OCI-LY3 (cell line): ENCODE results near the gene RIMKLA.

Experiments
- H2AFZ ChIP-seq: fragments of 200-600, 300-600 bp; shearing (Covaris generic); 2 replicates; pipeline ENCODE4 v1.6.0; 2014; ENCODE audit warnings: antibody characterized with exemption, low read depth, low read length
- H3K27ac ChIP-seq: fragments of 200-600, 300-600 bp; sonication (generic); 2 replicates; pipeline ENCODE4 v1.5.1; 2014; ENCODE audit warnings: mild to moderate bottlenecking, low read length, moderate library complexity, mixed read lengths
- H3K27me3 ChIP-seq: fragments of 200-600, 300-600 bp; sonication (generic); 2 replicates; pipeline ENCODE4 v1.6.1; 2014; ENCODE audit warnings: low read depth, low read length, mixed read lengths
- H3K36me3 ChIP-seq: fragments of 200-600, 300-600 bp; sonication (generic); replicated peaks from 2 replicates; pipeline ENCODE3; 2014; ENCODE audit warnings: low read depth, low read length, mixed read lengths
- H3K4me1 ChIP-seq: fragments of 300-600, 200-600 bp; sonication (generic); 2 replicates; pipeline ENCODE4 v1.6.1; 2014; ENCODE audit warnings: low read length, mixed read lengths
- H3K4me2 ChIP-seq: fragments of 200-600, 300-600 bp; sonication (generic); 2 replicates; pipeline ENCODE4 v1.6.1; 2014; ENCODE audit warnings: low read length, mixed read lengths
- H3K4me3 ChIP-seq: fragments of 300-600, 200-600 bp; sonication (generic); 2 replicates; pipeline ENCODE4 v1.5.1; 2014; ENCODE audit warnings: antibody characterized with exemption, mild to moderate bottlenecking, low read length, moderate library complexity
- H3K79me2 ChIP-seq: fragments of 300-600, 200-600 bp; shearing (Covaris generic); 2 replicates; pipeline ENCODE4 v1.6.1; 2014; ENCODE audit warnings: mild to moderate bottlenecking, low read length, mixed read lengths
- H3K9ac ChIP-seq: fragments of 300-600, 200-600 bp; shearing (Covaris generic); 2 replicates; pipeline ENCODE4 v1.6.0; 2014; ENCODE audit warnings: mild to moderate bottlenecking, low read length, moderate library complexity
- H3K9me3 ChIP-seq: fragments of 200-600, 300-600 bp; shearing (Covaris generic); 2 replicates; pipeline ENCODE4 v1.6.1; 2014; ENCODE audit warnings: low read length, mixed read lengths; ENCODE audit not compliant: insufficient read depth
- H4K20me1 ChIP-seq: fragments of 200-600, 300-600 bp; sonication (generic); 2 replicates; pipeline ENCODE4 v1.6.1; 2016; ENCODE audit warnings: low read length, mixed read lengths; ENCODE audit not compliant: insufficient read depth
- EZH2phosphoT487 ChIP-seq: fragments of 200-600 bp; shearing (Covaris generic); IDR thresholded peaks from 2 replicates; pipeline ENCODE4 v1.6.1; 2018; ENCODE audit warnings: antibody characterized with exemption, mixed run types, low read depth
- TF ChIP-seq, protein P1 (sequence below): fragments of 200-600, 300-600 bp; sonication (generic); IDR thresholded peaks from 2 replicates; pipeline ENCODE4 v1.5.1; 2014; ENCODE audit warnings: antibody characterized with exemption, low read length, low read depth

The RIMKLA gene

DNA sequence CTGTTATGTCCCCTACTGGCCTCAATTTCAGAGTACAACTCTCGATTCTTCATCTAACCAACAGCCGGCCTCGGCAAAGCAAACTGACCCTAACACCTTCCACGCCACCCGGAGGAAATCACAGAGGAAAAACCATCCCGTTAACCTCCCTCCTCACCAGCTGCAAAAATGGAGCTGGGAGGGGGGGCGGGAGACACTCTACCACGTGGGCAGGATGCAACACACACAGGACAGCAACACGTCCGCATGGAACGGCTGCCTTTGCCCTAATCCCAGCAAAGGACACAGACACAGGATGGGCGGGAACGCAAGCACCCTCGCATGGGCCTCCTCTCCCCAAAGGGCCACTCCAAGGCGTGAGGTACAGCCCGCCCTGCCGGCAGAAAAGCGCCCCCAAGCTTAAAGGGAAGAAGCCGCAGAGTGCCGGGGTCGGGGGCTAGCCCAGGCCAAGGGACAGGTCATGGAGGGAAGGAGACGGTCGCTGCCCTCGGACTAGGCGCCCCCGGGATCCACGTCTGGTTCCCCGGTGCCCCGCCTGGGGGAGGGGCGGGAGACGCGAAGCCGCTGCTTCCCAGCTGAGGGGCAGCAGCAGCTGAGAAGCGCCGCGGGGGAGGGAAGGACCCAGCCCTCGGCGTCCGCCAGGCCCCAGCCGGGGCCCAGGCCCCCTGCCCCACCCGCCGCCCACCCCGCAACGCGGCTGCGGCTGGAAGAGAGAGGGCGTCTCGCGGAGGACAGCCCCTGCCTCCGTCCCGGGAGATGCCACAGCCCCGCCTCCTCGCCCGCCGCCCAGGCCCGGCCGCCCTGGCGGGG is 46.1 kb upstream of the RIMKLA start:
- peak overlapping the region; percentile 61 for H3K27ac ChIP-seq
- H3K9ac ChIP-seq, result peak overlapping the region; percentile 69
- 0 out of 2 replicates have a peak overlapping the region, but pooled peaks have one; percentile 19 for H2AFZ ChIP-seq
- H3K4me3 ChIP-seq, result peak overlapping the region; percentile 89
- TF ChIP-seq, protein P1, sequence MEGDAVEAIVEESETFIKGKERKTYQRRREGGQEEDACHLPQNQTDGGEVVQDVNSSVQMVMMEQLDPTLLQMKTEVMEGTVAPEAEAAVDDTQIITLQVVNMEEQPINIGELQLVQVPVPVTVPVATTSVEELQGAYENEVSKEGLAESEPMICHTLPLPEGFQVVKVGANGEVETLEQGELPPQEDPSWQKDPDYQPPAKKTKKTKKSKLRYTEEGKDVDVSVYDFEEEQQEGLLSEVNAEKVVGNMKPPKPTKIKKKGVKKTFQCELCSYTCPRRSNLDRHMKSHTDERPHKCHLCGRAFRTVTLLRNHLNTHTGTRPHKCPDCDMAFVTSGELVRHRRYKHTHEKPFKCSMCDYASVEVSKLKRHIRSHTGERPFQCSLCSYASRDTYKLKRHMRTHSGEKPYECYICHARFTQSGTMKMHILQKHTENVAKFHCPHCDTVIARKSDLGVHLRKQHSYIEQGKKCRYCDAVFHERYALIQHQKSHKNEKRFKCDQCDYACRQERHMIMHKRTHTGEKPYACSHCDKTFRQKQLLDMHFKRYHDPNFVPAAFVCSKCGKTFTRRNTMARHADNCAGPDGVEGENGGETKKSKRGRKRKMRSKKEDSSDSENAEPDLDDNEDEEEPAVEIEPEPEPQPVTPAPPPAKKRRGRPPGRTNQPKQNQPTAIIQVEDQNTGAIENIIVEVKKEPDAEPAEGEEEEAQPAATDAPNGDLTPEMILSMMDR, result no peak
- TF ChIP-seq EZH2phosphoT487, result no peak
- peaks cover 66% of the 10 kb centered on the region for H3K79me2 ChIP-seq
- peaks cover 14% of the 10 kb centered on the region for H3K4me1 ChIP-seq
- H3K9me3 ChIP-seq, result no peaks in the 10 kb centered on the region
- H3K4me2 ChIP-seq, result peak overlapping the region; percentile 77
- no peaks in the 10 kb centered on the region for H3K27me3 ChIP-seq
- H3K36me3 ChIP-seq, result no peaks in the 10 kb centered on the region
- H4K20me1 ChIP-seq, result peaks cover 38% of the 10 kb centered on the region

DNA sequence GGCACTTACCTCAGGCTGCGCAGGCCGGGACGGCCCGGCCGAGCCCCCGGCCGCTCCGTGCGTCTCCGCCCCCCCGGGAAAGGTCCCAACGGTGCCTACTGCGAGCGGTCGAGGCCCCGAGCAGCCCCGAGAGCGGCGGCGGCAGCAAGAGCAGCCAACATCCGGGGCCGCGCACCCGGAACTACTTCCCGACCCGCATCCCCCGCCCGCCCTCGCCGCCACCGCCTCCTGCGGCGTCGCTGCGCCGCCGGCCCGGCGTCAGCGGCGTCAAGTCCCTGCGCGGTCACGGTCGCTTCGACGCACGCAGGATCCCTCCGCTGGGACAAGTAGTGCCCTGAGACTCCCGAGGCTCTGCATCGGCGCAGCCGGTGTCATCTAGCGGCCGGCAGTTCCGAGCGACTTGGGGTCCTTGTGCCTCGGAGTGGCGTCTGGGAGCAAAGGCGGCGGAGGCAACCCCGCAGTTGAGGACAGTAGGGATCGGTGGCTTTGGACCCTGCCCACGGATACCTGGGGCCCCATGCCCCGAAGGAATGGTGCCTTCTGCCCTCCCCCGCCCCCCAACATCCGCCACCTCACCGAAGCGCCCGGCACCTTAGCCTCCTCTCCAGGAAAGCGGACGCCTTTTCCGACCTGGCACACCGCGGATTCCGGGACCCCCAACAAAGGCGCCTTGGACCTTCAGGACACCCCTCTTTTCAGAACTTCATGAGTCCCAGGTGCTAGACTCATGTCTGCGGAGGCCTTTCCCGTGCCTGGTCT is 45.4 kb upstream of the RIMKLA start, which contains the start of gene FOXJ3:
FOXJ3 (minus strand) TSS at position 186 of the 759 bp plus-strand sequence. CDS start 24,142 bp downstream, outside the sequence.
- H3K4me2 ChIP-seq, result peak within 1 kb of the TSS; percentile 87
- no peak for TF ChIP-seq EZH2phosphoT487
- TF ChIP-seq, protein P1, result no peak
- H4K20me1 ChIP-seq, result peaks cover 33% of the 10 kb centered on the region
- peak within 1 kb of the TSS; percentile 78 for H2AFZ ChIP-seq
- no peaks in the 10 kb centered on the region for H3K9me3 ChIP-seq
- H3K4me3 ChIP-seq, result peak within 1 kb of the TSS; percentile 89
- peak within 1 kb of the TSS; percentile 61 for H3K27ac ChIP-seq
- peaks cover 59% of the 10 kb centered on the region for H3K79me2 ChIP-seq
- peak within 1 kb of the TSS; percentile 79 for H3K9ac ChIP-seq
- H3K27me3 ChIP-seq, result no peaks in the 10 kb centered on the region
- H3K4me1 ChIP-seq, result peaks cover 14% of the 10 kb centered on the region
- no peaks in the 10 kb centered on the region for H3K36me3 ChIP-seq

DNA sequence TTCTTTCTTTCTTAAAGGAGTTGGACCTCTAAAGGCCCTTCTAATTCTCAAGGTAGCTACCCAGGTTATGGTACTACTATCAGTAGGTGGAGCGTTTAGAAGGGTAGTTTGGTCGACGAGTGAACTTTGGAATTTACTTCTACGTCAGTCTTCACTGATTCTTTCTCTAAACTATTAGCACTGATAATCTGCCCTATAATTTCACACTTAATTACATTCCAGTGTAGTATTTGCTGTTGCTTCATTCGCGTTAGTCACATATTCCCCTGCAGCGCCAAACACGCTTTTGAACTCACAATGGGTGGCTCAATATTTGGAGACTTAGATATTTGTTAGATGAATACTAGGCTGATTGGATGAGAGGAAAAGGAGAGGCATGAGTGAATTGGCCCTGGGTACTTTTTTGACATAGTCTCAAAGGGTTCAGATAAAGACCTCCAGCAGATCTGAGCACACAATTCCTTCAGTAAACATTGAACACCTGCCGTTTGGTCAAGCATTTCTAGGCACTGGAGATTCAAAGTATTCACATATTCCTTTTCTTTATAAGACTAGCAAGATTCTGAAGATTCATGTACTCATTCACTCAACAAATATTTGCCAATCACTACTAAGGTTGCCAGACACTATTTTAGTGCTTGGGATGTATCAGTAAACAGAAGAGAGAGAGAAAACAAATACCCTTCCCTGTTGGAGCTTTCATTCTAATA is 44.6 kb upstream of the RIMKLA start:
- no peaks in the 10 kb centered on the region for H3K36me3 ChIP-seq
- peaks cover 26% of the 10 kb centered on the region for H4K20me1 ChIP-seq
- H3K9ac ChIP-seq, result peak overlapping the region; percentile 79
- H3K4me1 ChIP-seq, result peaks cover 14% of the 10 kb centered on the region
- no peaks in the 10 kb centered on the region for H3K9me3 ChIP-seq
- peak overlapping the region; percentile 87 for H3K4me2 ChIP-seq
- TF ChIP-seq EZH2phosphoT487, result no peak
- TF ChIP-seq, protein P1, result no peak
- H3K27ac ChIP-seq, result peak overlapping the region; percentile 33
- H3K27me3 ChIP-seq, result no peaks in the 10 kb centered on the region
- H3K4me3 ChIP-seq, result peak overlapping the region; percentile 89
- H2AFZ ChIP-seq, result peak overlapping the region; percentile 78
- H3K79me2 ChIP-seq, result peaks cover 51% of the 10 kb centered on the region
